ENCODE measurements around the gene DCD. TPM values are rescaled to one million over a fixed set of nuclear protein-coding genes. Genes with fewer than 3 reads are reported as not detected.

Gene DCD
- total RNA-seq, 2 donors from 2014 or later = not detected

DNA sequence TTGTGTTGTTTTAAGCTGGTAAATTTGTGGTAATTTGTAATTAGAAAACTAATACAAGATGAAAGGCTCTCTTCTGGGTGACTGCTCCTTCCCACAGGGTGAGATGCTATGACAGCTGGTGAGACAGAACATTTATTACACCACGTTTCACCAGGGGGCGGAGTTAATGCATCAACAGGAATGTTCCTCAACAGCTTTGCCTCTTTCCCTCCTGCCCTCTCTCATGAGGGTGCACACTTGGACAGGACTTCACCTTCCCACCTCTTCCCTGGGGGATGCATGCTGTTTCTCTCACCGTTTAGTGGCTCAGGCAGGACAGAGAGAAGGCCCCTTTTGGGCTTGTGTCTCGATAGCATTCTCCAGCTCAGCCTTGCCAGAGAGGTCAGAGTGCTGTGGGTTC lies 46.3 kb downstream of the DCD start:
- H3K9me3 ChIP-seq = no peaks in the 10 kb centered on the region
- no peak for DNase-seq
- no peaks in the 10 kb centered on the region for H3K4me1 ChIP-seq
- H3K9ac ChIP-seq (ENCODE audit: low read depth in 2 of 2, low read length in 2 of 2) = no peak overlapping the region
- H3K4me3 ChIP-seq = no peak overlapping the region
- TF ChIP-seq, protein P1, sequence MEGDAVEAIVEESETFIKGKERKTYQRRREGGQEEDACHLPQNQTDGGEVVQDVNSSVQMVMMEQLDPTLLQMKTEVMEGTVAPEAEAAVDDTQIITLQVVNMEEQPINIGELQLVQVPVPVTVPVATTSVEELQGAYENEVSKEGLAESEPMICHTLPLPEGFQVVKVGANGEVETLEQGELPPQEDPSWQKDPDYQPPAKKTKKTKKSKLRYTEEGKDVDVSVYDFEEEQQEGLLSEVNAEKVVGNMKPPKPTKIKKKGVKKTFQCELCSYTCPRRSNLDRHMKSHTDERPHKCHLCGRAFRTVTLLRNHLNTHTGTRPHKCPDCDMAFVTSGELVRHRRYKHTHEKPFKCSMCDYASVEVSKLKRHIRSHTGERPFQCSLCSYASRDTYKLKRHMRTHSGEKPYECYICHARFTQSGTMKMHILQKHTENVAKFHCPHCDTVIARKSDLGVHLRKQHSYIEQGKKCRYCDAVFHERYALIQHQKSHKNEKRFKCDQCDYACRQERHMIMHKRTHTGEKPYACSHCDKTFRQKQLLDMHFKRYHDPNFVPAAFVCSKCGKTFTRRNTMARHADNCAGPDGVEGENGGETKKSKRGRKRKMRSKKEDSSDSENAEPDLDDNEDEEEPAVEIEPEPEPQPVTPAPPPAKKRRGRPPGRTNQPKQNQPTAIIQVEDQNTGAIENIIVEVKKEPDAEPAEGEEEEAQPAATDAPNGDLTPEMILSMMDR (IDR thresholded peaks at IDR 0.05) = no peak
- no peak overlapping the region for H3K27ac ChIP-seq
- intact Hi-C loops (cut with DNase I) = no loop called here
- no peaks in the 10 kb centered on the region for H3K36me3 ChIP-seq
- H3K27me3 ChIP-seq = no peaks in the 10 kb centered on the region

DNA sequence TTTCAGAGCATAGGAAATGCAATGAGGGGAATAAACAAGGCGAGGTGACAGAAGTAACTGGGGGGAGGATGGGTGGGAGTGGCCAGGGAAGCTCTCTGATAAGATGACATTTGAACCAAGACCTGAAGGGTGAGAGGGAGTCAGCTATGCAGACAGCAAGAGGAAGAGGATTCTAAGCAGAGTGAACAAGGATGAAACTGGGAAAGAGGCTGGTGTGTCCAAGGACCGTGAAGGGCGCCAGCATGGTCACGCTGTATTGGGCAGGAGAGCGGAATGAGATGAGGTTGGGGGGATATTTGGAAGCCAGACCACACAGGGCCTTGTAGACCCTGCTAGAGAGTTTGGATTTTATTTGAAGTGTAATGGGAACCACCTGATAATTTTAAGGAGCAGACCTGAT lies 49.2 kb downstream of the DCD start:
- intact Hi-C loops (cut with DNase I) = no loop called here
- H3K9me3 ChIP-seq = no peaks in the 10 kb centered on the region
- H3K27ac ChIP-seq = no peak overlapping the region
- H3K27me3 ChIP-seq = no peaks in the 10 kb centered on the region
- H3K4me1 ChIP-seq = no peaks in the 10 kb centered on the region
- H3K36me3 ChIP-seq = no peaks in the 10 kb centered on the region
- H3K4me3 ChIP-seq = no peak overlapping the region
- no peak overlapping the region for H3K9ac ChIP-seq (ENCODE audit: low read depth in 2 of 2, low read length in 2 of 2)
- no peak for DNase-seq
- TF ChIP-seq, protein P1 (IDR thresholded peaks at IDR 0.05) = no peak

DNA sequence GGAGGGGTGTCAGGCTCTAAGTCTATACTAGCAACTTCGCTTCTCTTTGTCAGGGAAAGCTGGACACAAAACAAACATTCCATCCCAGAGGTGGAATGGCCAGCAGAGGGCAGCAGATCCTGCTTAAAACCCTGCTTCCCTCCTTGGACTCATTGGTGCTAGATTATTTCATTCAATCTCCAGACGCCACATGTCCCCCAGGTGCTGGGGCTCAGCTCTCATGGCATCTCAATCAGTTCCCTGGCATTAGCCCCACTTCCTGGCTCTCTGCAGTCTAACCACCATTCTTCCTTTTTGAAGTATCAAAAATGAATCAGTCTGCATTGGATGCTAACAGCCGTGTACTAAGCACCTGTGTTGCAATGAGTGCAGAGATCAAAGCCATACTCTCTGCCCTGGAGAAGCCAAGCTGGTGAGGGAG lies 51.6 kb downstream of the DCD start:
- peak; percentile 60 for DNase-seq
- H3K36me3 ChIP-seq = no peaks in the 10 kb centered on the region
- H3K27ac ChIP-seq = no peak overlapping the region
- TF ChIP-seq, protein P1 (IDR thresholded peaks at IDR 0.05) = peak; percentile 82
- H3K4me1 ChIP-seq = no peaks in the 10 kb centered on the region
- H3K9me3 ChIP-seq = no peaks in the 10 kb centered on the region
- no peak overlapping the region for H3K4me3 ChIP-seq
- intact Hi-C loops (cut with DNase I) = no loop called here
- no peaks in the 10 kb centered on the region for H3K27me3 ChIP-seq
- H3K9ac ChIP-seq (ENCODE audit: low read depth in 2 of 2, low read length in 2 of 2) = no peak overlapping the region

DNA sequence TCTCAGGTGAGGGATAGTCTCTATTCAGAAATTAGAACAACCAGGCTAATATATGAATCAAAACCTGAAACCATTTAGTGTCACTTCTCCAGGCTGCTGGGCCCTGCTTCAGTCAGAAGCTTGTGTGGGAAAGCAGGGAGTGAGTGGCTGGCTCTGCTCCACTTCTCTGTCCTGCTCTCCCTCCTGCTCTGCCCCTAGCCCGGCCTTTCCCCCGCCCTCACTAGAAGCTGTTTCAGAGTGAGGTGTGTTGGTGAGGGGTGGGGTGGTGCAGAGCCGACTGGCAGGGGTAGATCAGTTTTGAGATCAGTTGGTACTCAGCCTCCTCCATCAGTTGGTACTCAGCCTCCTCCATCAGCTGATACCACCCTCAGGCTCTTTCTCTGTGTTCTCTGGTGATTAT lies 52.7 kb downstream of the DCD start:
- H3K9ac ChIP-seq (ENCODE audit: low read depth in 2 of 2, low read length in 2 of 2) = no peak overlapping the region
- no peak overlapping the region for H3K27ac ChIP-seq
- no peaks in the 10 kb centered on the region for H3K27me3 ChIP-seq
- no peak overlapping the region for H3K4me3 ChIP-seq
- TF ChIP-seq, protein P1 (IDR thresholded peaks at IDR 0.05) = no peak
- no peaks in the 10 kb centered on the region for H3K36me3 ChIP-seq
- no peaks in the 10 kb centered on the region for H3K9me3 ChIP-seq
- no peak for DNase-seq
- no peaks in the 10 kb centered on the region for H3K4me1 ChIP-seq
- intact Hi-C loops (cut with DNase I) = no loop called here

Other genes with a start within 250 kb of the DCD start
- gene ITGA5, start 229.1 kb downstream of the DCD start, total RNA-seq = 100 to 1,000 TPM in 1 of 2 donors, 1 to 10 TPM in 1; 7.8 to 120 TPM
- gene GTSF1, start 174.8 kb downstream of the DCD start, total RNA-seq = under 1 TPM in 1 of 2 donors, not detected in 1; 0.99 TPM
- gene NCKAP1L, start 150.6 kb downstream of the DCD start, total RNA-seq = 10 to 100 TPM in 1 of 2 donors, 1 to 10 TPM in 1; 3.6 to 13.8 TPM
- 1 to 10 TPM in 1 of 2 donors, under 1 TPM in 1; 0.40 to 1.0 TPM for gene PDE1B, start 98.8 kb downstream of the DCD start, total RNA-seq
- 1 to 10 TPM in 1 of 2 donors, not detected in 1; 5.2 TPM for gene PPP1R1A, start 59.7 kb downstream of the DCD start, total RNA-seq
- not detected for gene LACRT, start 13.5 kb downstream of the DCD start, total RNA-seq
- gene MUCL1, start 206.2 kb upstream of the DCD start, total RNA-seq = not detected

Data from colonic mucosa (tissue), 4 donors.